ENCODE results near the gene AQR. TPM values are rescaled to one million over a fixed set of nuclear protein-coding genes. Genes with fewer than 3 reads are reported as not detected.
"Not testable (repeated sequence)": the region's sequence is repeated elsewhere in the genome, so short reads cannot be mapped to it uniquely, and the experiment has no call there.

The AQR gene
- total RNA-seq, 1 experiment from 2014 or later = 41.4 TPM

DNA sequence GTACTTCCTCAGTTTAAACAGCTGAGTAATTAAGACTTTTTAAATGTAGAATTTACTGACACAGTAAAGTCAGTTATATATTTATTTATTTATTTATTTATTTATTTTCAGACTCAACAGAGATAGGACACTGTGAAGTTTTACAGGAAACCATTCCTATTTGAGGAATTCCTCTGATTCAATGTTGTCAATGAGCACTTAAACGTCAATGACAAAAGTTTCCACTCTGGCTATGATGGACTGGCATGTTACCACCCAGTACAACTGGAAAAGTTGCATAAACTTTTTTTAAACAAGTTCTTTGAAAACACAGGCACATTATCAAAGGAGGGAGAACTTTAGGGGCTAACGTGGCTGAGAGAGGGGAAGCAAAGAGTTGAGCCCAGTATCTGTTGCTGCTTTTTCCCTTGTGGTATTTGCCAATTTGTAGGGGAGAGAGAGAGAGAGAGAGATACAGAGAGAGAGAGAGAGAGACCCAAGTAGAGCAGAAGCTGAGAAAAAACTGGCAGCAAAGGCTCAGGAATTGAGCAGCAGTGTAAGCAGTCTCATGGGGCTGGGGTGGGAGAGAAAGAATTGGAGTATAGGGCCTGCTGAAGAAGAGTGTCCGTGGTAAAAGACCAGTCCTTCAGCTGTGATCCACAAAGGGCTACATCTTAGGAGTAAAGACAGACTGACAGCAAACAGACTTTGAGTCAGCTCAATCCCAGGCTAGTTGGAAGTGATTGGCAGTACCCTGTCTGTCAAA lies 155.9 kb downstream of the AQR start:
- H3K4me3 ChIP-seq (ENCODE audit: low read depth in 2 of 2, low read length in 2 of 2) = no peak overlapping the region
- no TSS peak for BruUV-seq (replicated peaks)
- H3K36me3 ChIP-seq (ENCODE audit: control insufficient read depth, insufficient read depth, low read length) = no peaks in the 10 kb centered on the region
- intact Hi-C loops (cut with micrococcal nuclease; ENCODE audit: unreplicated experiment) = no loop called here
- CTCF ChIA-PET = no interaction called here
- H3K27me3 ChIP-seq (ENCODE audit: control insufficient read depth, insufficient read depth, low read length) = no peaks in the 10 kb centered on the region
- DNase-seq (ENCODE audit: low read depth, low spot score) (no peak), ATAC-seq (no peak)
- TF ChIP-seq SIN3A (IDR thresholded peaks at IDR 0.05; ENCODE audit: borderline replicate concordance, insufficient read depth, low read depth, low read length) = no peak
- TF ChIP-seq, protein P1, sequence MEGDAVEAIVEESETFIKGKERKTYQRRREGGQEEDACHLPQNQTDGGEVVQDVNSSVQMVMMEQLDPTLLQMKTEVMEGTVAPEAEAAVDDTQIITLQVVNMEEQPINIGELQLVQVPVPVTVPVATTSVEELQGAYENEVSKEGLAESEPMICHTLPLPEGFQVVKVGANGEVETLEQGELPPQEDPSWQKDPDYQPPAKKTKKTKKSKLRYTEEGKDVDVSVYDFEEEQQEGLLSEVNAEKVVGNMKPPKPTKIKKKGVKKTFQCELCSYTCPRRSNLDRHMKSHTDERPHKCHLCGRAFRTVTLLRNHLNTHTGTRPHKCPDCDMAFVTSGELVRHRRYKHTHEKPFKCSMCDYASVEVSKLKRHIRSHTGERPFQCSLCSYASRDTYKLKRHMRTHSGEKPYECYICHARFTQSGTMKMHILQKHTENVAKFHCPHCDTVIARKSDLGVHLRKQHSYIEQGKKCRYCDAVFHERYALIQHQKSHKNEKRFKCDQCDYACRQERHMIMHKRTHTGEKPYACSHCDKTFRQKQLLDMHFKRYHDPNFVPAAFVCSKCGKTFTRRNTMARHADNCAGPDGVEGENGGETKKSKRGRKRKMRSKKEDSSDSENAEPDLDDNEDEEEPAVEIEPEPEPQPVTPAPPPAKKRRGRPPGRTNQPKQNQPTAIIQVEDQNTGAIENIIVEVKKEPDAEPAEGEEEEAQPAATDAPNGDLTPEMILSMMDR (IDR thresholded peaks at IDR 0.05) = no peak
- no peak for TF ChIP-seq POLR2AphosphoS5 (IDR thresholded peaks at IDR 0.05; ENCODE audit: low read depth, low read length)
- TF ChIP-seq REST (IDR thresholded peaks at IDR 0.05; ENCODE audit: insufficient read depth in 1 of 2, low read depth in 2 of 2, low read length in 1 of 2) = no peak
- TF ChIP-seq TCF7L2 (IDR thresholded peaks at IDR 0.05; ENCODE audit: low read depth, low read length) = no peak
- in situ Hi-C loops (cut with HindIII; ENCODE audit: low pct_unique_long_range_greater_than_20kb, low sequenced_read_pairs) = no loop called here
- POLR2A ChIA-PET = no interaction called here
- H3K9me3 ChIP-seq (ENCODE audit: control insufficient read depth, insufficient read depth, low read depth, low read length) = no peaks in the 10 kb centered on the region
- no peaks in the 10 kb centered on the region for H3K4me1 ChIP-seq (ENCODE audit: control insufficient read depth, insufficient read depth, low read length)
- H3K27ac ChIP-seq (ENCODE audit: low read length) = no peak overlapping the region

DNA sequence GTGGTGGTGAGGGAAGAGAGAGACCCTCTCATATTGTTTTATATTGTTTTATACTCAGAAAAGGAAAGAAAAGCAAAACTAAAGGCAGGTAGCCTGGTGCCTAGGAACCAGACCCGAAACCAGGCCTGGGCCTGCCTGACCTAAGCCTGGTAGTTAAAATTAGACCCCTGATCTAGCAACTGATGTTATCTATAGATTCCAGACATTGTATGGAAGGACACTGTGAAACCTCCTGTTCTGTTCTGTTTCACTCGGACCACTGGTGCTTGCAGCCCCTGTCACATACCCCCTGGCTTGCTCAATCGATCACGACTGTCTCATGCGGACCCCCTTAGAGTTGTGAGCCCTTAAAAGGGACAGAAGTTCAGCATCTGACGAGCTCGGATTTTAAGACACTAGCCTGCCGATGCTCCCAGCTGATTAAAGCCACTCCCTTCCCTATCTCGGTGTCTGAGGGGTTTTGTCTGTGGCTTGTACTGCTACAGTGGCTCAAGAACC lies 156.6 kb downstream of the AQR start:
- ATAC-seq; in situ Hi-C loops (cut with HindIII; ENCODE audit: low pct_unique_long_range_greater_than_20kb, low sequenced_read_pairs); BruUV-seq (replicated peaks); H3K4me1 ChIP-seq (ENCODE audit: control insufficient read depth, insufficient read depth, low read length); CTCF ChIA-PET; intact Hi-C loops (cut with micrococcal nuclease; ENCODE audit: unreplicated experiment); H3K27ac ChIP-seq (ENCODE audit: low read length); H3K36me3 ChIP-seq (ENCODE audit: control insufficient read depth, insufficient read depth, low read length); POLR2A ChIA-PET; H3K27me3 ChIP-seq (ENCODE audit: control insufficient read depth, insufficient read depth, low read length); H3K4me3 ChIP-seq (ENCODE audit: low read depth in 2 of 2, low read length in 2 of 2); DNase-seq (ENCODE audit: low read depth, low spot score); H3K9me3 ChIP-seq (ENCODE audit: control insufficient read depth, insufficient read depth, low read depth, low read length): not testable (repeated sequence)

DNA sequence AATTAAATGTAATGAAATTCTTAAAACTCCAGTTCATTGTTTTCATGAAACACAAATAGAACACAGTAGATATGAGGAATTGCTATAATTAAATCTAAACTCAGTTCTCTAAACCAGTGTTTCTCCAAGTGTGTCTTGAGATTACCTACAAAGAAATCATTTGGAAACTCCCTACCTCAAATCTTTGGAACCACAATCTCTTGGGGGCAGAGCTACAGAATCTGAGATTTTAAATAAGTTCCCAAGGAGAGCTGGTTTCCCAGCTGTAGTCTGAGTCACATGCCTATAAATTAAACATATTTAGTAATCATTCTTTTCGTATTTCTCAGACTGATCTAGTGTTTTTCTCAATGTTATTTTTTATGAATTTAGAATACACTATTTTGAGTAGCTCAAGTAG lies 157.2 kb downstream of the AQR start:
- POLR2A ChIA-PET = interaction anchor here (0.7 kb wide), 1 partner anchor 63 kb away, joined by 4 read pairs; no protein-coding TSS in a partner anchor
- Histone ChIP-seq H3K9me3 (ENCODE audit: control insufficient read depth, insufficient read depth, low read depth, low read length) (no peaks in the 10 kb centered on the region), H3K27ac (ENCODE audit: low read length) (no peak overlapping the region), H3K27me3 (ENCODE audit: control insufficient read depth, insufficient read depth, low read length) (no peaks in the 10 kb centered on the region), H3K36me3 (ENCODE audit: control insufficient read depth, insufficient read depth, low read length) (no peaks in the 10 kb centered on the region), H3K4me3 (ENCODE audit: low read depth in 2 of 2, low read length in 2 of 2) (no peak overlapping the region), H3K4me1 (ENCODE audit: control insufficient read depth, insufficient read depth, low read length) (no peaks in the 10 kb centered on the region)
- CTCF ChIA-PET = no interaction called here
- in situ Hi-C loops (cut with HindIII; ENCODE audit: low pct_unique_long_range_greater_than_20kb, low sequenced_read_pairs) (no loop called here), intact Hi-C loops (cut with micrococcal nuclease; ENCODE audit: unreplicated experiment) (no loop called here)
- DNase-seq (ENCODE audit: low read depth, low spot score) = no peak
- TF ChIP-seq, protein P1 (IDR thresholded peaks at IDR 0.05) = no peak
- TF ChIP-seq REST (IDR thresholded peaks at IDR 0.05; ENCODE audit: insufficient read depth in 1 of 2, low read depth in 2 of 2, low read length in 1 of 2) (no peak), TCF7L2 (IDR thresholded peaks at IDR 0.05; ENCODE audit: low read depth, low read length) (no peak)
- no TSS peak for BruUV-seq (replicated peaks)
- no peak for ATAC-seq
